Transverse colon (tissue), 4 donors: ENCODE results near the gene LBR. TPM values are rescaled to one million over a fixed set of nuclear protein-coding genes. Genes with fewer than 3 reads are reported as not detected.

Experiments
- DNase-seq: peaks from one replicate; pipeline ENCODE4 v3.0.0-alpha.2; 2019
- H3K27ac ChIP-seq, 4 donors: fragments of 200-600 bp; sonication (generic); 2 replicates each; pipeline ENCODE4 v1.5.1; 2016 to 2018; ENCODE audit warnings: inconsistent platforms in 4 of 4
- H3K27me3 ChIP-seq: fragments of 200-600 bp; sonication (generic); 2 replicates; pipeline ENCODE4 v1.5.1; 2017; ENCODE audit warnings: inconsistent platforms
- H3K36me3 ChIP-seq, 4 donors: fragments of 200-600 bp; sonication (generic); 2 replicates each; pipeline ENCODE4 v1.5.1; 2017 to 2019; ENCODE audit warnings: inconsistent platforms in 4 of 4
- H3K4me1 ChIP-seq, 4 donors: fragments of 200-600 bp; sonication (generic); 2 replicates each; pipeline ENCODE4 v1.5.1; 2017 to 2020; ENCODE audit warnings: inconsistent platforms in 4 of 4
- H3K4me3 ChIP-seq, 4 donors: fragments of 200-600 bp; sonication (generic); 1 replicate in 1 of 4; 2 replicates in 3 of 4; pipeline versions ENCODE4 v1.5.1 to v1.6.1; 2017 to 2019; ENCODE audit warnings: inconsistent platforms in 4 of 4
- H3K9me3 ChIP-seq, 2 donors: fragments of 200-600 bp; sonication (generic); 2 replicates each; pipeline ENCODE4 v1.5.1; 2017 to 2019; ENCODE audit warnings: inconsistent platforms in 2 of 2
- CTCF ChIP-seq, 5 experiments: fragments of 200-600 bp in 3 of 5; fragments of 450-650 bp in 2 of 5; sonication (generic) in 3 of 5; IDR thresholded peaks; 1 replicate in 2 of 5; 2 replicates in 3 of 5; pipeline ENCODE4 v1.5.1; 2016 to 2017; ENCODE audit warnings: antibody characterized with exemption in 5 of 5, inconsistent platforms in 3 of 5, mild to moderate bottlenecking in 2 of 5, moderate library complexity in 1 of 5
- EP300 ChIP-seq: sonication (generic); formaldehyde crosslinking; IDR thresholded peaks from one replicate; pipeline ENCODE4 v1.6.1; 2017; ENCODE audit warnings: antibody characterized with exemption, low read depth
- POLR2A ChIP-seq: fragments of 450-650 bp; IDR thresholded peaks from one replicate; pipeline ENCODE4 v1.6.1; 2016; ENCODE audit warnings: antibody characterized with exemption, mild to moderate bottlenecking, moderate library complexity
- POLR2AphosphoS5 ChIP-seq, 3 donors: sonication (generic); formaldehyde crosslinking; IDR thresholded peaks; one replicate each; pipeline ENCODE4 v1.6.1; 2016; ENCODE audit warnings: antibody characterized with exemption in 3 of 3
- WGBS, 2 donors: methylation state at CpG; one replicate each; pipeline ENCODE4 v1.1.5; 2018; ENCODE audit warnings: low coverage in 1 of 2; 5-methylcytosine and 5-hydroxymethylcytosine counted together
- in situ Hi-C, 4 donors: fragments of 200-750 bp; cut with MboI; loops; one replicate each; pipeline versions ENCODE4 v1.15.0 to v1.15.1; 2017; ENCODE audit warnings: low sequenced_read_pairs in 3 of 4, low pct_ligation_motif_present in 1 of 4, low pct_unique_long_range_greater_than_20kb in 1 of 4
- intact Hi-C: fragments of 100-400 bp; cut with DNase I; formaldehyde crosslinking; loops from one replicate; pipeline ENCODE4 v1.15.1; 2023; ENCODE audit warnings: low total_unique reads
- total RNA-seq, 4 donors: library from RNA; depleted of rRNA; stranded (reverse); fragments of >200 nt; gene quantifications; one replicate each; pipeline ENCODE4 v1.1.0, GENCODE V29; 2016

The LBR gene
- total RNA-seq, 4 donors from 2014 or later = 48.6 to 97.9 (median 75.1) TPM

DNA sequence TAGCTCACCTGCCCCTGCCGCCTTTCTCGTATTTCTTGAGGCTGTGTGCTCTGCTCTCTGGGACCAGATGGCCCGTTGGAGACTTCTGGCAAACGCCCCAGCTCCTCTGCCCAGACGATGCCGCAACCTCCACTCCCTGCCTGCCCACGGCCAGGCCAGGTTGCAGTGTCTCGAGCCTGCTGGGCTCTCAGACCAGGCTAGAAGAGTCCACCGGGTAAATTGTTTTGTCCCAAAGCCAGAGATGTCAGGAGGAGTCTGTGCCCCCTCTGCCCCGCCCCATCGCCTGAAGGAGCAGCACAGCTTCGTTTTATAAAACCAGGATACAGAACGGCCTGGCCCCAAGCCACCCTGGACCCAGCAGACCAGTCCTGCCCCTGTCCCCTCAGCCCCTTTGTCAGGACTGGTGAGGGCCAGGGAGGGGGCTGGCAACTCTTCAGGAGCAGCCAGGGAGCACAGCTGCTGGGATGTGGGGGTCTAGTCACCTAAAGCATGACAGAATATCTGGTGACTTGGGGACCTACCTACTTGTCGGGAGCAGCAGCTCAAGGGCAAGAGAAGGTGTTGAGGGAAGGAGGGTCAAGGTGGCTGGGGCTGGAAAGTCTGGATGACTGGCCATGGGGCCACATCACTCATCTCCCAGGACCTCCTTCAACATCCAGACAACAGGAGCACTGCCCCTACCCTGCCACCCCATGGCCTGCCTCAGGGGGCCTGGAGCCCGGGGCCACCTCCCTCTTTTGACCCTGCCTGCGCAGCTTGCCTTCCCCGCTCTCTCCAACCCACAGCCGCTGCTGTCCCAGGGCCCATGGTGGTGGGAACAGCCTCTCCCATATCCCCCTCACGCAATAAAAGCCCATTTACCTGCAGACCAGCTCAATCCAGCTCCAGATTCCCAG, 33.9 kb upstream of the LBR start:
- H3K36me3 ChIP-seq = no peaks in the 10 kb centered on the region
- no peaks in the 10 kb centered on the region for H3K27me3 ChIP-seq
- WGBS, 2 donors = 85% methylated on average over 18 of the region's 19 CpGs; no CpG with 5 or more reads in 1 of the 2 donors
- no peaks in the 10 kb centered on the region for H3K9me3 ChIP-seq
- in situ Hi-C loops = no loop called here
- no peak for DNase-seq
- intact Hi-C loops = loop anchor here (5.0 kb wide), 1 partner anchor 721 kb away; no protein-coding TSS in a partner anchor
- H3K4me1 ChIP-seq = peaks cover 19 to 56% (median 44%) of the 10 kb centered on the region in 4 donors
- peak overlapping the region; percentile 67 to 92 (median 84) for H3K27ac ChIP-seq
- no peak for TF ChIP-seq POLR2A
- TF ChIP-seq EP300 = no peak
- TF ChIP-seq CTCF (IDR thresholded peaks at IDR 0.05) = no peak
- TF ChIP-seq POLR2AphosphoS5 (IDR thresholded peaks at IDR 0.05) = no peak
- H3K4me3 ChIP-seq = no peak overlapping the region

GRCh38 chr1:225460737-225461532, 33.1 kb upstream of the LBR start:
- H3K4me3 ChIP-seq = no peak overlapping the region
- 67% methylated on average over 4 to 8 of the region's 8 CpGs for WGBS, 2 donors
- peak overlapping the region; percentile 67 to 92 (median 84) for H3K27ac ChIP-seq
- TF ChIP-seq CTCF (IDR thresholded peaks at IDR 0.05) = no peak
- TF ChIP-seq POLR2A = no peak
- no peak for TF ChIP-seq POLR2AphosphoS5 (IDR thresholded peaks at IDR 0.05)
- no peak for TF ChIP-seq EP300
- DNase-seq = no peak
- no peaks in the 10 kb centered on the region for H3K27me3 ChIP-seq
- peaks cover 16 to 52% (median 44%) of the 10 kb centered on the region in 4 donors for H3K4me1 ChIP-seq
- no peaks in the 10 kb centered on the region for H3K36me3 ChIP-seq
- intact Hi-C loops (loop anchor here (5.0 kb wide), 1 partner anchor 721 kb away; no protein-coding TSS in a partner anchor), in situ Hi-C loops (no loop called here)
- no peaks in the 10 kb centered on the region for H3K9me3 ChIP-seq

GRCh38 chr1:225460021-225460736, 32.3 kb upstream of the LBR start:
- peaks cover 16 to 47% (median 38%) of the 10 kb centered on the region in 4 donors for H3K4me1 ChIP-seq
- H3K4me3 ChIP-seq = no peak overlapping the region
- 57 to 76% methylated on average over 8 to 18 of the region's 18 CpGs for WGBS, 2 donors
- no peaks in the 10 kb centered on the region for H3K9me3 ChIP-seq
- no peaks in the 10 kb centered on the region for H3K36me3 ChIP-seq
- H3K27ac ChIP-seq = peak overlapping the region; percentile 67 to 92 (median 84)
- intact Hi-C loops = loop anchor here (5.0 kb wide), 1 partner anchor 722 kb away; no protein-coding TSS in a partner anchor
- TF ChIP-seq POLR2A (no peak), POLR2AphosphoS5 (IDR thresholded peaks at IDR 0.05) (no peak), CTCF (IDR thresholded peaks at IDR 0.05) (no peak), EP300 (no peak)
- in situ Hi-C loops = no loop called here
- H3K27me3 ChIP-seq = no peaks in the 10 kb centered on the region
- peak; percentile 6 for DNase-seq
